ENCODE results near the gene PPP1R13B.

DNA sequence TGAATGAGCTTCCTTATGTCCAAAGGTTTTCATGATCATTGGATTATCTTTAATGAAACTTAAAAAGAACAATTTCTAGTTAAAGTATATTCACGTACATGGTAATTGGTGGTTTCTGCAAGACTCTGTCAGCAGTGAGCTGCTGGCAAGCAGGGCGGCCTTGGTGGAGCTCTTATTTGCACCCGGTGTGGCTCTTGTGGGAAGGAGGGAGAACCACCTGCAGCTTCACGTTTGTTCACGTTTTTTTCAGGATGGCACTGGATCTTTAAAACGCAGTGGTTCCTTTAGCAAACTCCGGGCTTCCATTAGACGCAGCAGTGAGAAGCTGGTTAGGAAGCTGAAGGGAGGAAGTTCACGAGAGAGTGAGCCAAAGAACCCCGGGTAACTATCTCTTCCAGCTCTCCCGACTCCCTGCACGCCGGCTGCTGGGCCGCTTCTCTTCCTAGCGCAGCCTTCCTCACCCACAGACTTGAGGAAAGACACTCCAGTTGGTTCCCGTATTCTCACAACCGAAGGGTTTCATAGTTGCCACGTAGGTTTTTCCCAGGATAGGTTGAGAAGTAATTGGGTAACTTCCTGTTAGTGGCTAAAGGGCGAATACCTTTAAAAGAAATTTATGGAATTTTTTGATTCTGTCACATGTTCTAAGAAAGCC, 160.4 kb downstream of the PPP1R13B start:
- TF ChIP-seq, protein P1, sequence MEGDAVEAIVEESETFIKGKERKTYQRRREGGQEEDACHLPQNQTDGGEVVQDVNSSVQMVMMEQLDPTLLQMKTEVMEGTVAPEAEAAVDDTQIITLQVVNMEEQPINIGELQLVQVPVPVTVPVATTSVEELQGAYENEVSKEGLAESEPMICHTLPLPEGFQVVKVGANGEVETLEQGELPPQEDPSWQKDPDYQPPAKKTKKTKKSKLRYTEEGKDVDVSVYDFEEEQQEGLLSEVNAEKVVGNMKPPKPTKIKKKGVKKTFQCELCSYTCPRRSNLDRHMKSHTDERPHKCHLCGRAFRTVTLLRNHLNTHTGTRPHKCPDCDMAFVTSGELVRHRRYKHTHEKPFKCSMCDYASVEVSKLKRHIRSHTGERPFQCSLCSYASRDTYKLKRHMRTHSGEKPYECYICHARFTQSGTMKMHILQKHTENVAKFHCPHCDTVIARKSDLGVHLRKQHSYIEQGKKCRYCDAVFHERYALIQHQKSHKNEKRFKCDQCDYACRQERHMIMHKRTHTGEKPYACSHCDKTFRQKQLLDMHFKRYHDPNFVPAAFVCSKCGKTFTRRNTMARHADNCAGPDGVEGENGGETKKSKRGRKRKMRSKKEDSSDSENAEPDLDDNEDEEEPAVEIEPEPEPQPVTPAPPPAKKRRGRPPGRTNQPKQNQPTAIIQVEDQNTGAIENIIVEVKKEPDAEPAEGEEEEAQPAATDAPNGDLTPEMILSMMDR (IDR thresholded peaks at IDR 0.05): no peak
- TF ChIP-seq POLR2A (IDR thresholded peaks at IDR 0.05): no peak
